ENCODE measurements around the gene C11orf68.

Gene C11orf68

DNA sequence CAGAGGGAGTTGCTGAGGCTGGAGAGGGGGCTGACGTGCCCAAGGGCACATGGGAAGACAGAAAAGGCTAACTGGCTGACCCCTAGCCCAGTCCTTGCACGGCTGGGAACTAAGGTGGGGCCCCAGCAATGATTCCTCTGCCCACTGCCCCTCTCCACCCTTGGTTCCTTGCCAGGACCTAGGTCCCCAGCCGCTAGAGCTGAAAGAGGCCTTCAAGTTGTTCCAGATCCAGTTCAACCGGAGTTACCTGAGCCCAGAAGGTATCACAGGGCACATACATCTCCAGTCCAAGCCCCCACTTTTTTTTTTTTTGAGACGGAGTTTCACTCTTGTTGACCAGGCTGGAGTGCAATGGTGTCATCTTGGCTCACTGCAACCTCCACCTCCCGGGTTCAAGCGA lies 38.8 kb downstream of the C11orf68 start:
- H3K4me2 ChIP-seq (ENCODE audit: low read length): no peak overlapping the region
- H3K9me3 ChIP-seq (ENCODE audit: low read length): no peaks in the 10 kb centered on the region
- H3K27ac ChIP-seq (ENCODE audit: low read depth, low read length, poor library complexity, severe bottlenecking): no peak overlapping the region
- H3K4me3 ChIP-seq (ENCODE audit: low read depth, low read length, poor library complexity, severe bottlenecking): no peak overlapping the region
- no peaks in the 10 kb centered on the region for H3F3A ChIP-seq (ENCODE audit: insufficient read depth, low read length)
- peaks cover 27% of the 10 kb centered on the region for H3K36me3 ChIP-seq (ENCODE audit: insufficient read depth, low read length)
- no peaks in the 10 kb centered on the region for H3K27me3 ChIP-seq (ENCODE audit: insufficient read depth, low read length)
- H3K9ac ChIP-seq (ENCODE audit: low read length): no peak overlapping the region
- no peak overlapping the region for H2AFZ ChIP-seq (ENCODE audit: low read length)
- peaks cover 3% of the 10 kb centered on the region for H3K4me1 ChIP-seq (ENCODE audit: insufficient read depth, low read length, severe bottlenecking)
- H3K79me2 ChIP-seq (ENCODE audit: insufficient read depth, low read length): no peaks in the 10 kb centered on the region
- H3K9me2 ChIP-seq (ENCODE audit: low read depth, low read length): no peaks in the 10 kb centered on the region
- no peak for TF ChIP-seq EZH2 (IDR thresholded peaks at IDR 0.05; ENCODE audit: borderline replicate concordance, low read length)
- TF ChIP-seq, protein P1, sequence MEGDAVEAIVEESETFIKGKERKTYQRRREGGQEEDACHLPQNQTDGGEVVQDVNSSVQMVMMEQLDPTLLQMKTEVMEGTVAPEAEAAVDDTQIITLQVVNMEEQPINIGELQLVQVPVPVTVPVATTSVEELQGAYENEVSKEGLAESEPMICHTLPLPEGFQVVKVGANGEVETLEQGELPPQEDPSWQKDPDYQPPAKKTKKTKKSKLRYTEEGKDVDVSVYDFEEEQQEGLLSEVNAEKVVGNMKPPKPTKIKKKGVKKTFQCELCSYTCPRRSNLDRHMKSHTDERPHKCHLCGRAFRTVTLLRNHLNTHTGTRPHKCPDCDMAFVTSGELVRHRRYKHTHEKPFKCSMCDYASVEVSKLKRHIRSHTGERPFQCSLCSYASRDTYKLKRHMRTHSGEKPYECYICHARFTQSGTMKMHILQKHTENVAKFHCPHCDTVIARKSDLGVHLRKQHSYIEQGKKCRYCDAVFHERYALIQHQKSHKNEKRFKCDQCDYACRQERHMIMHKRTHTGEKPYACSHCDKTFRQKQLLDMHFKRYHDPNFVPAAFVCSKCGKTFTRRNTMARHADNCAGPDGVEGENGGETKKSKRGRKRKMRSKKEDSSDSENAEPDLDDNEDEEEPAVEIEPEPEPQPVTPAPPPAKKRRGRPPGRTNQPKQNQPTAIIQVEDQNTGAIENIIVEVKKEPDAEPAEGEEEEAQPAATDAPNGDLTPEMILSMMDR (IDR thresholded peaks at IDR 0.05; ENCODE audit: low read length): no peak
- no peaks in the 10 kb centered on the region for H4K20me1 ChIP-seq (ENCODE audit: insufficient read depth, low read length)

DNA sequence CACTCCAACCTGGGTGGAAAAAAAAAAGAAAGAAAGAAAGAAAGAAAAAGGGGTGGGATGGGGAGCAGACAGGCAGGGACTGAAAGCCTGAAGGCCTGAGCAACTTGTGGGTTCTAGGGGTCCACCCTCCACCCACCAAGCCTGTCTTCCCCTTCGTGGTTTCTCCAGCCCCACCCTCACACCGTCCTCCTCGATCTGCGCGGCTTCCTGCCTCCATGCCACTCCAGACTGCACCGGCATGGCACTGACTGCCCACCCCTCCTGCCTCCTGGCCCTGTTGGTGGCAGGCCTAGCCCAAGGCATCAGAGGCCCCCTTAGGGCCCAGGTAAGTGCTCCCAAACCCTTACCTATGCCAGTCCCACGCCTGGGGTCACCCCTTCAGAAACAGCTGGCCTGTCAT lies 39.2 kb downstream of the C11orf68 start, which contains the start of gene CTSW:
Gene CTSW (plus strand): TSS at position 221 of the 400 bp plus-strand sequence. CDS start 18 bp downstream, at position 239.
- Histone ChIP-seq H3K4me1 (ENCODE audit: insufficient read depth, low read length, severe bottlenecking) (no peaks in the 10 kb centered on the region), H3K9me3 (ENCODE audit: low read length) (no peaks in the 10 kb centered on the region), H3K9ac (ENCODE audit: low read length) (no peak within 1 kb of the TSS), H3K4me3 (ENCODE audit: low read depth, low read length, poor library complexity, severe bottlenecking) (no peak within 1 kb of the TSS), H4K20me1 (ENCODE audit: insufficient read depth, low read length) (no peaks in the 10 kb centered on the region), H3K27me3 (ENCODE audit: insufficient read depth, low read length) (no peaks in the 10 kb centered on the region), H3K36me3 (ENCODE audit: insufficient read depth, low read length) (peaks cover 25% of the 10 kb centered on the region), H3F3A (ENCODE audit: insufficient read depth, low read length) (no peaks in the 10 kb centered on the region), H3K4me2 (ENCODE audit: low read length) (no peak within 1 kb of the TSS), H2AFZ (ENCODE audit: low read length) (no peak within 1 kb of the TSS), H3K79me2 (ENCODE audit: insufficient read depth, low read length) (no peaks in the 10 kb centered on the region), H3K27ac (ENCODE audit: low read depth, low read length, poor library complexity, severe bottlenecking) (no peak within 1 kb of the TSS), H3K9me2 (ENCODE audit: low read depth, low read length) (no peaks in the 10 kb centered on the region)
- TF ChIP-seq, protein P1 (IDR thresholded peaks at IDR 0.05; ENCODE audit: low read length): no peak
- TF ChIP-seq EZH2 (IDR thresholded peaks at IDR 0.05; ENCODE audit: borderline replicate concordance, low read length): no peak

DNA sequence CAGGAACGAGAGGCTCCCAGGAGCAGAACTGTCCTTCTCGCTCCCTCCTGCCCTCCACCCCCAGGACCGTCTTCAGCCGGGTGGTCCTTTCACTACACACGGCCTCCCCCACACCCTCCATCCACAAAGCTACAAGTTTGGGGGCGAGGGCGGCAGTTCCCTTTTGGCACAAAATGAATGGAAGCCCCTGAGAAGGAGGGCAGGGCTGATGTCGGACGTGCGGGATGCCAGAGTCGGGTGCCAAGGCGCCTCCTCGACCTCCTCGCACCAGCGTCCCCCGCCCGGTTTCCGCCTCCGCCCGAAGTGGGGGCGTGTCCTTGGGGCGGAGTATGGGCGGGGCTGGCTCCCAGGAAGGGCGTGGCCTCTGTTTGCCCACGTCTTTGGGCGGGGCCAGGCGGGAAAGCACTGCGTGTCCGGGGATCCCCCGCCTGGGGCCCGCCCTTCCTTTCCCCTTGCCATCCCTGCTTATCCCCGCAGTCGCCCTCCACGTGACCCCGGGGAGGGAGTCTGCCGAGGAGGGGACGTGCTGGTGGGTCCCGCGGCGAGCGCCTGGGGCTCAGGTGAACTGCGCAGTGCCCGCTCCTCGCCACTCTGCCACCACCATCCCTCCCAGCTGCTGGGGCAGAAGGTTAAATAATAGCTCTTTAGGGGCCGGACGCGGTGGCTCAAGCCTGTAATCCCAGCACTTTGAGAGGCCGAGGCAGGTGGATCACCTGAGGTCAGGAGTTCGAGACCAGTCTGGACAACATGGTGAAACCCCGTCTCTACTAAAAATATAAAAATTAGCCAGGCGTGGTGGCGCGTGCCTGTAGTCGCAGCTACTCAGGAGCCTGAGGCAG lies 45.3 kb downstream of the C11orf68 start:
- no peak overlapping the region for H2AFZ ChIP-seq (ENCODE audit: low read length)
- no peaks in the 10 kb centered on the region for H3K9me2 ChIP-seq (ENCODE audit: low read depth, low read length)
- peaks cover 3% of the 10 kb centered on the region; the same call in 1 of the 2 replicates for H3K27me3 ChIP-seq (ENCODE audit: insufficient read depth, low read length)
- H3K36me3 ChIP-seq (ENCODE audit: insufficient read depth, low read length): no peaks in the 10 kb centered on the region
- peaks cover 10% of the 10 kb centered on the region for H3K4me1 ChIP-seq (ENCODE audit: insufficient read depth, low read length, severe bottlenecking)
- peak overlapping the region; percentile 59 for H3K4me3 ChIP-seq (ENCODE audit: low read depth, low read length, poor library complexity, severe bottlenecking)
- no peaks in the 10 kb centered on the region for H3F3A ChIP-seq (ENCODE audit: insufficient read depth, low read length)
- H3K79me2 ChIP-seq (ENCODE audit: insufficient read depth, low read length): no peaks in the 10 kb centered on the region
- no peaks in the 10 kb centered on the region for H3K9me3 ChIP-seq (ENCODE audit: low read length)
- H4K20me1 ChIP-seq (ENCODE audit: insufficient read depth, low read length): no peaks in the 10 kb centered on the region
- H3K4me2 ChIP-seq (ENCODE audit: low read length): peak overlapping the region; percentile 71
- H3K9ac ChIP-seq (ENCODE audit: low read length): peak overlapping the region; percentile 43; the same call in 1 of the 2 replicates
- TF ChIP-seq, protein P1 (IDR thresholded peaks at IDR 0.05; ENCODE audit: low read length): no peak
- TF ChIP-seq EZH2 (IDR thresholded peaks at IDR 0.05; ENCODE audit: borderline replicate concordance, low read length): no peak
- H3K27ac ChIP-seq (ENCODE audit: low read depth, low read length, poor library complexity, severe bottlenecking): no peak overlapping the region

All from OCI-LY1 (cell line).